CD4-positive, alpha-beta memory T cell (primary cell): ENCODE results near the gene EAPP. TPM values are rescaled to one million over a fixed set of nuclear protein-coding genes. Genes with fewer than 3 reads are reported as not detected.

Source experiments
- CTCF ChIA-PET: fragments of 350-600 bp; sonication (Branson Sonifier 250); formaldehyde crosslinking; loops from one replicate; lab custom pipeline; 2021; ENCODE audit warnings: inconsistent platforms; ENCODE audit not compliant: partially characterized antibody; lab: Charles Lee
- POLR2A ChIA-PET: fragments of 350-600 bp; sonication (Branson Sonifier 250); formaldehyde crosslinking; loops from one replicate; lab custom pipeline; 2021; ENCODE audit not compliant: partially characterized antibody; lab: Charles Lee
- DNase-seq, 5 donors: peaks; one replicate each; pipeline versions ENCODE4 v3.0.0 to v3.0.0-alpha.2; 2020 to 2022; ENCODE audit warnings: mixed read lengths in 1 of 5
- H3K27ac ChIP-seq: one replicate; pipeline ENCODE4 v1.7.0; 2013; ENCODE audit warnings: low read depth, low read length
- H3K27me3 ChIP-seq: 2 replicates; pipeline ENCODE4 v1.7.0; 2013; ENCODE audit warnings: mild to moderate bottlenecking, low read length, moderate library complexity; ENCODE audit not compliant: insufficient read depth
- H3K36me3 ChIP-seq: 2 replicates; pipeline ENCODE4 v1.7.0; 2013; ENCODE audit warnings: mild to moderate bottlenecking, low read length, moderate library complexity; ENCODE audit not compliant: insufficient read depth
- H3K4me1 ChIP-seq: 2 replicates; pipeline ENCODE4 v1.7.0; 2013; ENCODE audit warnings: mild to moderate bottlenecking, low read length, moderate library complexity; ENCODE audit not compliant: insufficient read depth
- H3K4me3 ChIP-seq, 2 donors: one replicate each; pipeline ENCODE4 v1.7.0; 2013; ENCODE audit warnings: low read length in 2 of 2, mild to moderate bottlenecking in 1 of 2
- H3K9me3 ChIP-seq, 2 donors: one replicate each; pipeline ENCODE4 v1.7.0; 2013; ENCODE audit warnings: low read length in 2 of 2, control low read depth in 1 of 2; ENCODE audit not compliant: control insufficient read depth in 1 of 2
- H3K27ac Mint-ChIP-seq, 7 donors: one replicate each; pipeline ENCODE4 v1.8.0; 2020 to 2021; ENCODE audit warnings: mixed read lengths in 7 of 7, mild to moderate bottlenecking in 6 of 7, inconsistent platforms in 3 of 7, moderate library complexity in 3 of 7
- H3K27me3 Mint-ChIP-seq, 2 donors: one replicate each; pipeline ENCODE4 v1.8.0; 2020 to 2021; ENCODE audit warnings: mixed read lengths in 2 of 2
- H3K36me3 Mint-ChIP-seq, 2 donors: one replicate each; pipeline ENCODE4 v1.8.0; 2020 to 2021; ENCODE audit warnings: mixed read lengths in 2 of 2, inconsistent platforms in 1 of 2, mild to moderate bottlenecking in 1 of 2
- H3K4me1 Mint-ChIP-seq, 4 donors: one replicate each; pipeline ENCODE4 v1.8.0; 2020 to 2021; ENCODE audit warnings: mixed read lengths in 4 of 4, mild to moderate bottlenecking in 1 of 4
- H3K4me3 Mint-ChIP-seq, 8 donors: one replicate each; pipeline ENCODE4 v1.8.0; 2020 to 2021; ENCODE audit warnings: mixed read lengths in 8 of 8, mild to moderate bottlenecking in 7 of 8, moderate library complexity in 6 of 8, inconsistent platforms in 3 of 8
- H3K9me3 Mint-ChIP-seq, 8 donors: one replicate each; pipeline ENCODE4 v1.8.0; 2020 to 2021; ENCODE audit warnings: mixed read lengths in 8 of 8, mild to moderate bottlenecking in 5 of 8, inconsistent platforms in 3 of 8, moderate library complexity in 1 of 8
- intact Hi-C: fragments of 100-400 bp; cut with micrococcal nuclease; formaldehyde crosslinking; loops from one replicate; pipeline ENCODE4 v1.15.1; 2023
- polyA plus RNA-seq, 2 donors: library from polyadenylated mRNA; unstranded; fragments of 300-500 nt; fragmentation: Illumina TruSeq; gene quantifications; one replicate each; pipeline ENCODE4 v1.2.3, GENCODE V29; 2021
- total RNA-seq, 2 experiments: library from RNA; stranded (reverse); gene quantifications; one replicate each; pipeline ENCODE4 v1.2.3, GENCODE V29; 2021

Gene EAPP
- total and polyA plus RNA-seq, 4 experiments from 2014 or later, result 58.2 to 141 (median 86.4) TPM

DNA sequence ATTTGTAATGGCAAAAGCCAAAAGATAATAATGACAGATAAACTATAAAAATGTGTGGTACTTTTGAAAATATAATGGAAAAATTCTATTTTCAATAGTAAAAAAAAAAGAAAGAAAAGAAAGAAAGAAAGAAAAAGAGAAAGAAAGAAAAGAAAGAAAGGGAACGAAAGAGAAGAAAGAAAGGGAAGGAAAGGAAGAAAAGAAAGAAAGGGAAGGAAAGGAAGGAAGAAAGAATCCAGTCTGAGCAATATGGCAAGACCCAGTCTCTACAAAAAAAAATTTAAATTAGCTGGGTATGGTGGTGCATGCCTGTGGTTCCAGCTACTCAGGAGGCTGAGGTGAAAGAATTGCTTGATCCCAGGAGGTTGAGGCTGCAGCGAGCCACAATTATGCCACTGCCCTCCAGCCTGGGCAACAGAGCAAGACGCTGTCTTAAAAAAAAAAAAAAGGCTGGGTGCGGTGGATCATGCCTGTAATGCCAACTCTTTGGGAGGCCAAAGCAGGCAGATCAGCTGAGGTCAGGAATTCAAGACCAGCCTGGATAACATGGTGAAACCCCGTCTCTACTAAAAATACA, 38.4 kb downstream of the EAPP start:
- Mint-ChIP-seq H3K4me3 (no peak overlapping the region), H3K4me1 (no peaks in the 10 kb centered on the region), H3K27ac (peak overlapping the region in 1 of 7 donors; percentile 23), H3K36me3 (no peaks in the 10 kb centered on the region), H3K9me3 (no peaks in the 10 kb centered on the region), H3K27me3 (no peaks in the 10 kb centered on the region)
- Histone ChIP-seq H3K4me3 (no peak overlapping the region), H3K36me3 (no peaks in the 10 kb centered on the region), H3K4me1 (no peaks in the 10 kb centered on the region), H3K27me3 (no peaks in the 10 kb centered on the region), H3K9me3 (no peaks in the 10 kb centered on the region), H3K27ac (no peak overlapping the region)
- intact Hi-C loops, result no loop called here
- POLR2A ChIA-PET, result no interaction called here
- CTCF ChIA-PET, result no interaction called here
- no peak for DNase-seq

DNA sequence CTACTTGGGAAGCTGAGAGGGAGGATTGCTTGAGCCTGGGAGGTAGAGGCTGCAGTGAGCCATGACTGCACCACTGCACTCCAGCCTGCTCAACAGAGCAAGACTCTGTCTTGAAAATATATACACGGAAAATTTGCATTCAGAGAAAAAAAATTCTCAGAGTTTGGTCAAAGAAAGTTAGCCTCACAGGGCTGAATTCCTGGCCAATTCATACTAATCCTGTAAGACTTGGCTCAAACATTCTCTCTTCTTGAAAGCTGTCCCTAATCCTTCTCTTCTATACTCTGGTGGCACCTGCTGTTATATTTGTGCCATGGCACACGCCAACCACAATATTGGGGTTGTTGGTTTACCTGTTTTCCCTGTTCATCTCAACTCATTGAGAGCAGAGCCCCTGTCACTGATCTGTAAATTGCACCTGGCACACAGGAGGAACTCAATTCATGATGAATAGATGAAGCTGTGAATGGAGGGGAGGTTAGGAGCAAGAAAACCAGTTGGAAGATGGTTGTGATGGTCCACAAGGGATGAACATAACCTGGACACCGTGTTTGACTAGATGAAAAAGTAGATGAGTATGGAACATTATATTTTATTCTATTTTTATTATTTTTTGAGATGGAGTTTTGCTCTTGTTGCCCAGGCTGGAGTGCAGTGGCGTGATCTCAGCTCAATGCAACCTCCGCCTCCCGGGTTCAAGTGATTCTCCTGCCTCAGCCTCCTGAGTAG, 40.7 kb downstream of the EAPP start:
- POLR2A ChIA-PET, result no interaction called here
- Histone ChIP-seq H3K9me3 (no peaks in the 10 kb centered on the region), H3K4me3 (no peak overlapping the region), H3K27ac (no peak overlapping the region), H3K4me1 (no peaks in the 10 kb centered on the region), H3K27me3 (no peaks in the 10 kb centered on the region), H3K36me3 (no peaks in the 10 kb centered on the region)
- DNase-seq, result peak in 1 of 5 donors; percentile 10
- intact Hi-C loops, result loop anchor here (1.0 kb wide), 1 partner anchor 168 kb away; no protein-coding TSS in a partner anchor
- H3K9me3 Mint-ChIP-seq, result no peaks in the 10 kb centered on the region
- H3K4me3 Mint-ChIP-seq, result no peak overlapping the region
- no peaks in the 10 kb centered on the region for H3K27me3 Mint-ChIP-seq
- no peak overlapping the region for H3K27ac Mint-ChIP-seq
- H3K36me3 Mint-ChIP-seq, result no peaks in the 10 kb centered on the region
- H3K4me1 Mint-ChIP-seq, result no peaks in the 10 kb centered on the region
- CTCF ChIA-PET, result interaction anchor here (1.0 kb wide), 1 partner anchor 167 kb away, joined by 3 read pairs; no protein-coding TSS in a partner anchor

DNA sequence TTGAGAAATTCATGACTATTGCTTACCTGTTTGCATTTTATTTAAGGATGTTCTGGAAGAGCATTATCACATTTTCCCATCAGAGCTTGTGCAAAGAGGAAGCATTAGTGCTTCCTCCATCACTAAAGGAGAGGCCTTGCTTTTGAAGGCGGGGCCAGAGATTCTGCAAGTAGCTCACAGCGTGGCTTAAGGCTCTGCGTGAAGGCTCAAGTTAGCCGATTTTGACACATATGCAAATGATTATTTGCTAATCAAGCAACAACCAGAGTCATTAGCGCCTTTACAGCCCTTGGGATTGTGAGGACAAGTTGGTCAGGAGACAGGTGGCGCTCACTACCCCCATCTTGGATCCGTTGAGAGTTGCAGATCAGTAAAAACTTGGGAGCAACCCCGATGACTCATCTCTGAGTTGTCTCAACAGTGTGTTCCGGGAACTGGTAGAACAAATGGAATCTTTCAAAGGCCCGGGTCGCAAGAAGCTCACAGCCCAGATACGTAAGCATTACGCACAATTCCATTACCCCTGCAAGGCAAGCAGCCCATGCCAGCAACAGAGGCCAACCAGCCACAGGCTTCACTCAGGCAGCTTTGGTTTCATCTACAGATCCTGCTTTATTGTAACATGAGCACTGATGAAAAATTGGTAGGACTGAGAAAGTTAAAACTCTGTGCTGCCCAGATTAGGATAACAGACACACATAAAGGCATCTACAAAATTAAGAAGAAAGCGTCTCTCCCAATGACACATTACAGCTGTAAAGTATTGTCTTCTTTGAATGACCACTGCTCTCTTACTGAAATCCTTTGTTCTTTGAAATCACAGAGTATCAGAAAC, 42.6 kb downstream of the EAPP start:
- H3K4me3 Mint-ChIP-seq, result no peak overlapping the region
- no peaks in the 10 kb centered on the region for H3K9me3 ChIP-seq
- intact Hi-C loops, result no loop called here
- H3K27me3 Mint-ChIP-seq, result no peaks in the 10 kb centered on the region
- no peaks in the 10 kb centered on the region for H3K4me1 Mint-ChIP-seq
- DNase-seq, result no peak
- no peak overlapping the region for H3K4me3 ChIP-seq
- no peaks in the 10 kb centered on the region for H3K36me3 ChIP-seq
- no peaks in the 10 kb centered on the region for H3K4me1 ChIP-seq
- H3K27ac Mint-ChIP-seq, result no peak overlapping the region
- H3K9me3 Mint-ChIP-seq, result no peaks in the 10 kb centered on the region
- no peaks in the 10 kb centered on the region for H3K27me3 ChIP-seq
- ChIA-PET POLR2A (no interaction called here), CTCF (interaction anchor here (1.3 kb wide), 1 partner anchor 18 kb away, joined by 5 read pairs; no protein-coding TSS in a partner anchor)
- H3K27ac ChIP-seq, result no peak overlapping the region
- H3K36me3 Mint-ChIP-seq, result no peaks in the 10 kb centered on the region

DNA sequence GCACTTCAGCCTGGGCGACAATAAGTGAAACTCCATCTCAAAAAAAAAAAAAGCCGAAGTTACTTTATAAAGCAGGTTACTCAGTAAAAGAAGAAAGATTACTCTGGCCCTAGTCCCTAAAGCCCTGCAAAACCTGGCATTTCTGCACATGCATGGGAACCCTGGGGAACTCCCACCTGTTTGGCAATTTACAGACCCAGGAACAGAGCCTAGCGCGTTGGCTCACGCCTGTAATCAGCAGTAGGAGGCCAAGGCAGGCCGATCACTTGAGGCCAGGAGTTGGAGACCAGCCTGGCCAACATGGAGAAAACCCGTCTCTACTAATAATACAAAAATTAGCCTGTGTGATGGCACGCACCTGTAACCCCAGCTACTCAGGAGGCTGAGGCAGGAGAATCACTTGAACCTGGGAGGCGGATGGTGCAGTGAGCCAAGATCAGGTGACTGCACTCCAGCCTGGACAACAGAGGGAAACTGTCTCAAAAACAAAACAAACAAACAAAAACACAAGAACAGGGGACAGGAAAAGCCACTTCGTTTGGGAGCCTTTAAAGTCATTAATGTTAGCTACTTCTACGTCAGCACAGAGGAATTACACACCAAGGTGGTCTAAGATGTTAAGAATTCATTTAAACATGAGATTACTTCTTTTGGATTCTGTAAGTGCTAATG, 43.4 kb downstream of the EAPP start:
- H3K4me1 Mint-ChIP-seq, result no peaks in the 10 kb centered on the region
- intact Hi-C loops, result no loop called here
- H3K27ac ChIP-seq, result no peak overlapping the region

DNA sequence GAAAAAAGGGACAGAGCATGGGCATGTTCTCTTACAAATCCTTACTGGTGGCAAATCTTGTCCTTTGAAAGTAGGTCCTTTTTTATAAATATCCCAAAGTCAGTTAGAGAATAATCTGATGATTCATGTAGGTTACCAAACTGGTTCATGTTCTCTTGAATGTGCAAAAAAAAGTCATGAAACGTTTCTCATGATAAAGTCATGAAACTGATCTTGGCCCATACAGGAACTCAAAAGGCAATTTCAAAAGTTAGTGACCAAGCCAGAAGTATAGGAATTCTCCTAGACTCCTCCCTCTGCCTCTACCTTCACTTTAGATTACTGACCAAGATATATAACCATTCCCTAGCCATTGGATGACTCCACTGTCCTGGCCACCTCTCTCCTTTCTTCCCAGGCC, 50.2 kb downstream of the EAPP start:
- intact Hi-C loops, result no loop called here
- H3K4me3 Mint-ChIP-seq, result no peak overlapping the region
- Histone ChIP-seq H3K36me3 (no peaks in the 10 kb centered on the region), H3K4me1 (no peaks in the 10 kb centered on the region), H3K9me3 (no peaks in the 10 kb centered on the region), H3K27ac (no peak overlapping the region), H3K4me3 (no peak overlapping the region), H3K27me3 (no peaks in the 10 kb centered on the region)
- H3K27me3 Mint-ChIP-seq, result no peaks in the 10 kb centered on the region
- no peaks in the 10 kb centered on the region for H3K9me3 Mint-ChIP-seq
- H3K4me1 Mint-ChIP-seq, result no peaks in the 10 kb centered on the region
- POLR2A ChIA-PET, result no interaction called here
- H3K36me3 Mint-ChIP-seq, result no peaks in the 10 kb centered on the region
- CTCF ChIA-PET, result no interaction called here
- DNase-seq, result no peak
- no peak overlapping the region for H3K27ac Mint-ChIP-seq

More for the DNA sequence above, 43.4 kb downstream of the EAPP start:
- no peaks in the 10 kb centered on the region for H3K4me1 ChIP-seq
- H3K27me3 ChIP-seq, result no peaks in the 10 kb centered on the region
- no peaks in the 10 kb centered on the region for H3K36me3 Mint-ChIP-seq
- H3K4me3 ChIP-seq, result no peak overlapping the region
- no peak overlapping the region for H3K27ac Mint-ChIP-seq
- CTCF ChIA-PET, result interaction anchor here (1.2 to 1.3 kb wide), 2 partner anchors 19 to 164 kb away, joined by 4 to 5 read pairs; no protein-coding TSS in a partner anchor
- no peaks in the 10 kb centered on the region for H3K9me3 Mint-ChIP-seq
- H3K27me3 Mint-ChIP-seq, result no peaks in the 10 kb centered on the region
- DNase-seq, result no peak
- H3K36me3 ChIP-seq, result no peaks in the 10 kb centered on the region
- no peak overlapping the region for H3K4me3 Mint-ChIP-seq
- POLR2A ChIA-PET, result no interaction called here
- no peaks in the 10 kb centered on the region for H3K9me3 ChIP-seq

DNA sequence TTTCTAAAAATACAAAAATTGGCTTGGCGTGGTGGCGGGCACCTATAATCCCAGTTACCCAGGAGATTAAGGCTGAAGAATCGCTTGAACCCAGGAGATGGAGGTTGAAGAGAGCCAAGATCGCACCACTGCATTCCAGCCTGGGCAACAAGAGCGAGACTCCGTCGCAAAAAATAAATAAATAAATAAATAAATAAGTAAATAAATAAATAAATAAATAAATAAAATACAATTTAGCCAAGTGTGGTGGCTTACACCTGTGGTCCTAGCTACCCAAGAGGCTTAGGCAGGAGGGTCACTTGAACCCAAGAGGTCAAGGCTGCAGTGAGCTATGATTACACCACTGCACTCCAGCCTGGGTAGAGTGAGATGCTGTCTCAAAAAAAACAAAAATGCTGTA, 51.0 kb downstream of the EAPP start:
- H3K27ac ChIP-seq, result no peak overlapping the region
- no peaks in the 10 kb centered on the region for H3K9me3 ChIP-seq
- H3K4me1 ChIP-seq, result no peaks in the 10 kb centered on the region
- no peaks in the 10 kb centered on the region for H3K27me3 Mint-ChIP-seq
- H3K27me3 ChIP-seq, result no peaks in the 10 kb centered on the region
- H3K4me1 Mint-ChIP-seq, result no peaks in the 10 kb centered on the region
- no peak for DNase-seq
- H3K4me3 ChIP-seq, result no peak overlapping the region
- intact Hi-C loops, result no loop called here
- no peaks in the 10 kb centered on the region for H3K36me3 ChIP-seq
- H3K4me3 Mint-ChIP-seq, result no peak overlapping the region
- H3K36me3 Mint-ChIP-seq, result no peaks in the 10 kb centered on the region
- H3K27ac Mint-ChIP-seq, result no peak overlapping the region
- POLR2A ChIA-PET, result no interaction called here
- CTCF ChIA-PET, result no interaction called here
- no peaks in the 10 kb centered on the region for H3K9me3 Mint-ChIP-seq

DNA sequence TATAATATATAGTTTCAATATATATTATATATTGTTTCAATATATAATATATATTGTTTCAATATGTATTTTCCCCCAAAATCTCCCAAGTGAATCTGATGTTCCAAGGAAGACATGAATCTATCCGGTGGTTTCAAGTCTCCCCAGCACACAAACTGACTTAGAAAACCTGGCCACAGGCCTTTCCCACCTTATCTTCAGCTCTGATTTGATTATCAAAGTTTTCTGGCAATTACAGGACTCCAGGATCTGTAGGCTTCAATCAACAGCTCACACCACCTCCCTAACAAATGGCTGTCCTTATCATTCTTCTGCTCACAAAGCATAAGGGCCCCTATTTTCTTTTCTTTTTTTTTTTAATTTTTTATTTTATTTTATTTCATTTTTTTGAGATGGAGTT, 54.8 kb downstream of the EAPP start:
- POLR2A ChIA-PET, result no interaction called here
- Histone ChIP-seq H3K4me1 (no peaks in the 10 kb centered on the region), H3K27me3 (no peaks in the 10 kb centered on the region), H3K4me3 (no peak overlapping the region), H3K9me3 (no peaks in the 10 kb centered on the region), H3K36me3 (no peaks in the 10 kb centered on the region), H3K27ac (no peak overlapping the region)
- Mint-ChIP-seq H3K4me3 (no peak overlapping the region), H3K27ac (no peak overlapping the region), H3K27me3 (no peaks in the 10 kb centered on the region), H3K9me3 (no peaks in the 10 kb centered on the region), H3K36me3 (no peaks in the 10 kb centered on the region), H3K4me1 (no peaks in the 10 kb centered on the region)
- CTCF ChIA-PET, result no interaction called here
- intact Hi-C loops, result no loop called here
- no peak for DNase-seq
